Stimulated activated CD4-positive, alpha-beta T cell treated with anti-CD3 and anti-CD28 coated beads, Interleukin-2, amount 100 ng/mL, for 4 hours (primary cell): ENCODE data around the gene SLC7A1.

Source experiments
- DNase-seq: peaks from one replicate; pipeline ENCODE4 v3.0.0-alpha.2; 2020; ENCODE audit warnings: low read depth

SLC7A1 gene

DNA sequence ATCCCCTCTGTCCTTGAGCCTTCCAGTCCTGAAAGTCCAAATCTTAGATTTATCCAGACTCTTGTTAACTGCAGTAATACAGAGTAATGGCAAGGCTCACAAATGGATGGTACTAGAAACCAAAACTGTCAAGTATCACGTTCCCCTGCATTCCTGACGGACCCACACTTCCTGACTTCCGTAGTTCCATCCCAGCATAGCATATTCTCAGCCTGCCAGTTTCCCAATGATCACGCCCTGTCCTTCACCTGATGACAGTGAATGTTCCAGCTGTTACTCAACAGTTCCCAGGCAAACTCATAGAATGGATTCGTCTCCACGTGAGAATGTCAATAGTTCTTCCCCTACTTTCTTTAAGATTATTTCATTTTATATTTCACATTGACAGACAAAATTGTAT is 33.6 kb downstream of the SLC7A1 start:
- no peak for DNase-seq

- DNase-seq, result no peak
Observed at GRCh38 chr13:29556742-29557141, 38.7 kb downstream of the SLC7A1 start.

DNA sequence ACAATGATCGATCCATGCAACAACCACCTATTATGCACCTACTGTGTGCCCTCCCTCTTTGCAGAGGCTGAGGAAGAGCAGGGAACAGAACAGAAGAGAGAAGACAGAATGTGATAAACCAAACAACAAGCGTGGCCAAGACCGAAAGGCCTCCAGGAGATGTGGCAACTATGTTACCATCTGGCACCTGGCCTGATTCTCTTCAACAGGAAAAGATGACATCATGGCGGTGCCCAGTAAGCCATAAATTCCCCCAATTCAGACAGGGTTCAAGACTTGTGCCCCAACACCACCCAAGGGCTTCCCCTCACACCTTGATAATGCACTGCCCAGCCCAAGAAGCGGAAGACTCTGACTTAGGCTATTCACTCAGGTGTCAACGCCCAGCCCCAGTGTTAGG is 44.3 kb downstream of the SLC7A1 start:
- DNase-seq, result no peak

- DNase-seq, result no peak
Observed at GRCh38 chr13:29550430-29550988, 45.0 kb downstream of the SLC7A1 start.

GRCh38 chr13:29548722-29549121 is 46.8 kb downstream of the SLC7A1 start:
- DNase-seq, result no peak

DNA sequence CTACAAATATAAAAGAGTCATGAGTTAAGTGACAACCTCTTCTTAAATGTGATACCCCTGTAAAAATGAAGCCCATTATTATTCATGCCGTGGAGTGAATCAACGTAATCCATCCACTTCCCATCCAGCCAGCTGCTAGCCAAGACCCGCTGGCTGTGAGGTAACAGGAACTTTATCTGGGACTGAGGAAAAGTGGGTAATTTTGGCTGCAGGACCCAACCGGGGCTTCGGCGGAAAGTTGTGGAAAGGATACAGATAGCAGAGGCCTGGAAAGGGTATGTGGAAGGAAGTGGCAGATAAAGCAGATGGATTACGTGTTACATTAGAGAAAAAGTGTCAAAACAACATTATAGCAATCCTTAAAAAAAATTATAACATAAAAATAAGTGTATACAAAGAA is 48.3 kb downstream of the SLC7A1 start:
- DNase-seq, result no peak

GRCh38 chr13:29546662-29547061 is 48.8 kb downstream of the SLC7A1 start:
- DNase-seq, result no peak

GRCh38 chr13:29545988-29546387 is 49.5 kb downstream of the SLC7A1 start:
- DNase-seq, result no peak

- peak; percentile 10 for DNase-seq
Observed at GRCh38 chr13:29543230-29544215, 52.0 kb downstream of the SLC7A1 start.

DNA sequence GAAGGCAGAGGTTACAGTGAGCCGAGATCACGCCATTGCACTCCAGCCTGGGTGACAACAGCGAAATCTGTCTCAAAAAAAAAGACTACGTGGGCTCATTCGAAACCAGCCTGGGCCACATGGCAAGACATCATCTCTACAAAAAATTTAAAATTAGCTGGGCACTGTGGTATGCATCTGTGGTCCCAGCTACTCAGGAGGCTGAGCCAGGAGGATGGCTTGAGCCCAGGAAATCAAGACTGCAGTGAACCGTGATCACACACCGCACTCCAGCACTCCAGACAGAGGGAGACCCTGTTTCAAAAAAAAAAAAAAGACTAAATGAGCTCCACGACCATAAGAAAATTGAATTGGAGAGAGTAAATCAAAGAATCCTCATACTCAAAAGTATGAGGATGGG is 53.1 kb downstream of the SLC7A1 start:
- DNase-seq, result no peak

- no peak for DNase-seq
Observed at GRCh38 chr13:29541400-29541799, 54.1 kb downstream of the SLC7A1 start.

DNA sequence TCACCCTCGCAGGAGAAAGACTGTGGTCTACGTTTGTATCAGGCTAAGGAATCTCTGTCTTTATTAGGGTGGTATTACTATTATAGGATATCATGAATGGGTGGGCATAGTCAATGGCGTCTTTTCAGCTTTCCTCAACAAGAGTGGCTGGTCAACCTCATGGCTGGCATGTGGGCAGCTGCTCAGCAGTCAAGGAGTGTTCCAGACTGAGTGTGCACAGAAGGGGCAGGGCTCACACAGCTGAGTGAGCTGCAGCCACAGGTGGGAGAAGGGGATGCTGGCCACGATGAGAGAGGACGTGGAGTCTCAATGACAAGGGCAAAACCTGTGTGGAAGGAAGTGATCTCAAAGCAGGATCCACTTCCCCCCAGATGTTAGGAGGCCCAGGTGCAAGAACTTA is 54.7 kb downstream of the SLC7A1 start:
- DNase-seq, result no peak

DNA sequence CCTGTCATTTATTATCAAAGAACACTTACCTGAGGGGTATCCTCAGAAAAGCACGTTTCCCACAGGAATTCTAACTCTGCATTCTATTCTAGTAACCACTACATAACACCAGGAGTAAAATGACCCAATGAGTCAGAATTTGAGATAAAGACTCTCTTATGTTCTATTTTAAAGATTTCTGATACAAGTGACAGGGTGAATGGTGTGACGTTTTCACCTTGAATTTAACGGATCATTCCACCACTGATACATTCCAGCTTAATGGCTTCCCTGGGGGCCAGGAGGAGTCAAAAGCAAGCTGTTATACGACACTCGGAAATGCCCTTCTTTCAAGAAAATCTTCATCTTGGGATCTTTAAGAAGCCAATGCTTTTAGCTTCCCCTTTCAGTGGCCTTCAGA is 55.2 kb downstream of the SLC7A1 start:
- no peak for DNase-seq

DNA sequence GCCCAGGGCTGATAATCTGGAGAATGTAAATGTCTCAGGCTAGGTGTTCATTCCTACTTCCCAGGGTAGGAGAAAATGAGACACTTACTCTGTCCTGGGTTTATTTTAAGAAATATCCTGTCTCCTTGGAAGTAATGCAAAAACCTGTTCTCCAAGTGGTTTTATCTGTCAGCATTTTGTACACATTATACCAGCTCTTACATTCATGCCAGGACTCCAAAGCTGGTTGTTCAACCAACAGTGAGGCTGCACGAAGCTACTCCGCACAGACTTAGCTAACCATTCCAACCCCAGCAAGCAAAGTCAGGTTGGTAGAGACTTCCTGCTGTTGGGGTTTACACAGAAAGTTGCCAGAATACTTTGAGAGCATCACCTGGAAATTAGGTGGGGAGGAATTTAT is 55.6 kb downstream of the SLC7A1 start:
- DNase-seq, result no peak

GRCh38 chr13:29538652-29539040 is 56.8 kb downstream of the SLC7A1 start:
- DNase-seq, result no peak

DNA sequence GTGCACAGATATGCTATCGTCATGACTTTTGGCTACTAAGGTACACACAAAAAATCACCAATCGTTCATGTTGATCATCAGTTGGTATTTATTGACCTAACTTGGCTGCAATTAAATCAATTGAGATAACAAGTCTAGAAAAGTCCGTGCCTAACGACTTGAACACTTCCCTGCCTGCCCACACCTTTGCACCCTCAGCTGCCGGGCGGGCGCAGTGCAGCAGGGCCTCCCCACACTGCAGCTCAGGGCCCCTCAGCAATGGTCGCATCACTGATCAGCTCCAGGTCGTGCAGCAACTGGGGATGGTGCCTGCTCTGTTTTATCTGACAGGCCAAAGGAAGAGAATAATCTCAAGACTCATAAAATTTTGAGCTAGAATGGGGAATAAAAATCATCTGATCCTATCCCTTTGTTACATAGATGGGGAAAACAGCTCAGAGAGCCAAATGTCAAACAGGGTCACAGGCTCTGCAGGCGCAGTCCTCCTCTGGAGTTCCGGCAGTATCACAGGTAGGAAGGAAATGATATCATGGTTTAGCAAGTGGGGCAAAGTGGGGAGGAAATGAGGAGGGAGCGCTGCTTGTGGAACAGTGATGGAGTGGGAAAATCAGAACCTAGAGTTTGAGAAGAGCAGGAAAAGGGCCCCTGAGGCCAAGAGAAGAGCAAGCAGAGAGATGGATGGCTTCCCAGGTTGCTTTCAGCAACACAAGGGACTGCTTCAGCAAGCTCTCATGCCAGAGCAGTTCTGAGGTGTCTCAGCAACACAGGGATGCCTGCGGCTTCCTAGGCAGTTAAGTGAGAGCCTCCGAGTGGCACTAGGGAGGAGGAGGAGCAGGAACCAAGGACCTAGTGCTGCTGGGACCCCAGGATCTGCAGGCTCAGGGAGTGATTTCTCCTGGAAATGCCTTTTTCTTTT is 57.5 kb downstream of the SLC7A1 start:
- DNase-seq, result no peak

DNA sequence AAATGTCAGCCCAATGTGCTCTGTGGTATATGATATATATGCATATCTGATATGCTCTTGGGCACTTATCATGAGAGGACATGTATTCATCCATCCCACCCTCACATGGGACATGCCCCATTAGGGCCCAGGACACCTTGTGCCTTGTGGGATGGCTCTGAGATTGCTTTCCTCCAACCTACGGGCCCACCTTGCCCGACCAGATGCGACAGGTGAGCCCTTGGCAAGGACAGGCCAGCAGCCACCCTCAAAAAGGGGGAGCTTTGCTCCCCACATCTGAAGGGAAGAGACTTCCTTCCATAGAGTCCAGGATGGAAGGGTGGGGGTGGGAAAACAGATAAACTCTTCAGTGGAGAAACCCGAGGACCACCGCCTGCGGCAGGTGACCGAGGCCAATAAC is 58.6 kb downstream of the SLC7A1 start:
- DNase-seq, result no peak

- DNase-seq, result no peak
Observed at GRCh38 chr13:29535663-29536655, 59.5 kb downstream of the SLC7A1 start.

DNA sequence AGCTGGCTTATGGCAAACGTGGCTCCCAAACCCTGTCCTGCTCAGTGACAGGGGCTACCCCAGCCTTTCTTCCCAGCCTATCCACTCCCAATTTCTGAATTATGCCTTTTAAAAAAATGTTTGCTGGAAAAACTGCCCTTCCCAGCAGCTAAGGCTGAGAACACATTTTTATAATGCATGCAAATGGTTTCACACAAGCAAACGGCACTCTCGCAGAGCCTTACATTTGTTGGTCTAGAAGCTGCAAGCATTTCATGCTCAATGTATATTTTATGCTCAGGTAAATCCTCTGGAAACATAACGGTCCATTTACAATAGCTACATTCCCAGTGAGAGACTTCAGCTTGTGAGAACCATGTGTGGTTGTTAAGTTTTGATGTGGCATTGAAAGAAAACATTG is 61.4 kb downstream of the SLC7A1 start:
- no peak for DNase-seq

DNA sequence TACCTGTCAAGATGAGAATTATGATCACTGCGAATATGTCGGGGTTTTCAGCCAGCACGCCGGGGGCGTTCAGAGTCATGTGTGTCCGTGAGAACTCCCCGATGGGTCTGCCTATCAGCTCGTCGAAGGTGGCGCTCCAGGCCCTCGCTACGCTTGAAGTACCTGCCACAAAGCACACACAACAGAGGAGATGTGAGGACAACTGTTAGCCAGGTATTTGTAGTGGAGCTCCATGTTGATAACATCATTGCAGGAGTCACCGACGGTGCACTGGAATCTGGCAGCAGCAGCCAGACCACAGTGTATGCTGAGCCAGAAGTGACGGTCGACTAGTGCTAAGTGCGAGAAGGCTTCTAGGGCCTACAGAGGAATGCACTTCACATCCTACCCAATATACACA is 62.7 kb downstream of the SLC7A1 start:
- no peak for DNase-seq

GRCh38 chr13:29532116-29532515 is 63.4 kb downstream of the SLC7A1 start:
- no peak for DNase-seq
